ENCODE results near the gene RHBDF2.

The RHBDF2 gene

GRCh38 chr17:76439314-76439928, 61.8 kb downstream of the RHBDF2 start:
- H3K4me1 ChIP-seq (ENCODE audit: control insufficient read depth in 2 of 2, insufficient read depth in 1 of 2, low read depth in 1 of 2, low read length in 2 of 2) = peaks cover 10 to 34% of the 10 kb centered on the region in 2 donors
- H3K79me1 ChIP-seq (ENCODE audit: low read depth, low read length) = peaks cover 2% of the 10 kb centered on the region
- no peak overlapping the region for H2BK15ac ChIP-seq (ENCODE audit: low read length)
- H2AFZ ChIP-seq (ENCODE audit: low read length) = no peak overlapping the region
- H3K18ac ChIP-seq (ENCODE audit: low read length) = no peak overlapping the region
- DNase-seq (ENCODE audit: low spot score) = no peak
- no peak overlapping the region for H3K4me2 ChIP-seq (ENCODE audit: insufficient read depth, low read length, poor library complexity, severe bottlenecking)
- H3K23ac ChIP-seq (ENCODE audit: low read depth, low read length, poor library complexity) = no peak overlapping the region
- H3K4ac ChIP-seq (ENCODE audit: low read length) = no peak overlapping the region
- H3K36me3 ChIP-seq (replicated peaks in 1 of 2; ENCODE audit: control insufficient read depth in 2 of 2, insufficient read depth in 2 of 2, low read length in 2 of 2) = peaks cover 2 to 15% of the 10 kb centered on the region in 2 donors
- no peak overlapping the region for H2BK5ac ChIP-seq (ENCODE audit: low read length)
- H2BK12ac ChIP-seq (ENCODE audit: low read length) = no peak overlapping the region
- no CpG with 5 or more reads among the region's 6 CpGs for WGBS, 2 donors (ENCODE audit: extremely low coverage in 2 of 2, insufficient read length in 2 of 2, insufficient replicate concordance in 1 of 2)
- H3K9ac ChIP-seq (ENCODE audit: low read depth, low read length, poor library complexity) = no peak overlapping the region
- H2BK120ac ChIP-seq (ENCODE audit: low read depth, low read length) = no peak overlapping the region
- H4K91ac ChIP-seq (ENCODE audit: low read depth, low read length, poor library complexity) = no peak overlapping the region
- H3K9me3 ChIP-seq (replicated peaks in 1 of 2; ENCODE audit: control insufficient read depth in 2 of 2, insufficient read depth in 1 of 2, low read depth in 1 of 2, low read length in 2 of 2) = no peaks in the 10 kb centered on the region
- no peak overlapping the region for H3K14ac ChIP-seq (ENCODE audit: low read length)
- H3K27me3 ChIP-seq (ENCODE audit: control insufficient read depth in 3 of 3, insufficient read depth in 3 of 3, low read depth in 1 of 3, low read length in 3 of 3) = no peaks in the 10 kb centered on the region
- H3K4me3 ChIP-seq (ENCODE audit: low read length in 2 of 2) = no peak overlapping the region
- no peak overlapping the region for H3K27ac ChIP-seq (replicated peaks; ENCODE audit: low read length)
- no peak overlapping the region for H4K8ac ChIP-seq (ENCODE audit: low read depth, low read length)
- H2AK5ac ChIP-seq (ENCODE audit: low read depth, low read length) = no peak overlapping the region

- Histone ChIP-seq H2AFZ (ENCODE audit: low read length) (no peak overlapping the region), H3K27ac (replicated peaks; ENCODE audit: low read length) (no peak overlapping the region), H3K18ac (ENCODE audit: low read length) (no peak overlapping the region), H4K8ac (ENCODE audit: low read depth, low read length) (no peak overlapping the region), H3K27me3 (ENCODE audit: control insufficient read depth in 3 of 3, insufficient read depth in 3 of 3, low read depth in 1 of 3, low read length in 3 of 3) (no peaks in the 10 kb centered on the region), H3K4me1 (ENCODE audit: control insufficient read depth in 2 of 2, insufficient read depth in 1 of 2, low read depth in 1 of 2, low read length in 2 of 2) (peaks cover 10 to 31% of the 10 kb centered on the region in 2 donors), H3K4me2 (ENCODE audit: insufficient read depth, low read length, poor library complexity, severe bottlenecking) (no peak overlapping the region), H2BK5ac (ENCODE audit: low read length) (no peak overlapping the region), H4K91ac (ENCODE audit: low read depth, low read length, poor library complexity) (no peak overlapping the region), H3K14ac (ENCODE audit: low read length) (no peak overlapping the region), H2AK5ac (ENCODE audit: low read depth, low read length) (no peak overlapping the region), H3K36me3 (replicated peaks in 1 of 2; ENCODE audit: control insufficient read depth in 2 of 2, insufficient read depth in 2 of 2, low read length in 2 of 2) (peaks cover 3 to 21% of the 10 kb centered on the region in 2 donors), H3K23ac (ENCODE audit: low read depth, low read length, poor library complexity) (no peak overlapping the region), H3K4me3 (ENCODE audit: low read length in 2 of 2) (no peak overlapping the region), H2BK120ac (ENCODE audit: low read depth, low read length) (no peak overlapping the region), H3K9me3 (replicated peaks in 1 of 2; ENCODE audit: control insufficient read depth in 2 of 2, insufficient read depth in 1 of 2, low read depth in 1 of 2, low read length in 2 of 2) (no peaks in the 10 kb centered on the region), H3K9ac (ENCODE audit: low read depth, low read length, poor library complexity) (no peak overlapping the region), H2BK12ac (ENCODE audit: low read length) (no peak overlapping the region), H2BK15ac (ENCODE audit: low read length) (no peak overlapping the region), H3K79me1 (ENCODE audit: low read depth, low read length) (peaks cover 2% of the 10 kb centered on the region), H3K4ac (ENCODE audit: low read length) (no peak overlapping the region)
- DNase-seq (ENCODE audit: low spot score) = no peak
- no CpG with 5 or more reads among the region's 9 CpGs for WGBS, 2 donors (ENCODE audit: extremely low coverage in 2 of 2, insufficient read length in 2 of 2, insufficient replicate concordance in 1 of 2)
These were observed 62.3 kb downstream of the RHBDF2 start for GRCh38 chr17:76438906-76439305.

- peaks cover 3 to 24% of the 10 kb centered on the region in 2 donors for H3K36me3 ChIP-seq (replicated peaks in 1 of 2; ENCODE audit: control insufficient read depth in 2 of 2, insufficient read depth in 2 of 2, low read length in 2 of 2)
- H2BK120ac ChIP-seq (ENCODE audit: low read depth, low read length) = no peak overlapping the region
- H3K18ac ChIP-seq (ENCODE audit: low read length) = no peak overlapping the region
- H4K91ac ChIP-seq (ENCODE audit: low read depth, low read length, poor library complexity) = no peak overlapping the region
- H2AK5ac ChIP-seq (ENCODE audit: low read depth, low read length) = no peak overlapping the region
- H4K8ac ChIP-seq (ENCODE audit: low read depth, low read length) = no peak overlapping the region
- H3K4ac ChIP-seq (ENCODE audit: low read length) = no peak overlapping the region
- no peak overlapping the region for H3K4me3 ChIP-seq (ENCODE audit: low read length in 2 of 2)
- H3K14ac ChIP-seq (ENCODE audit: low read length) = no peak overlapping the region
- no CpG with 5 or more reads among the region's 13 CpGs for WGBS, 2 donors (ENCODE audit: extremely low coverage in 2 of 2, insufficient read length in 2 of 2, insufficient replicate concordance in 1 of 2)
- H2AFZ ChIP-seq (ENCODE audit: low read length) = no peak overlapping the region
- no peak overlapping the region for H2BK15ac ChIP-seq (ENCODE audit: low read length)
- no peak overlapping the region for H3K4me2 ChIP-seq (ENCODE audit: insufficient read depth, low read length, poor library complexity, severe bottlenecking)
- H3K9me3 ChIP-seq (replicated peaks in 1 of 2; ENCODE audit: control insufficient read depth in 2 of 2, insufficient read depth in 1 of 2, low read depth in 1 of 2, low read length in 2 of 2) = no peaks in the 10 kb centered on the region
- no peak overlapping the region for H2BK12ac ChIP-seq (ENCODE audit: low read length)
- peaks cover 10 to 31% of the 10 kb centered on the region in 2 donors for H3K4me1 ChIP-seq (ENCODE audit: control insufficient read depth in 2 of 2, insufficient read depth in 1 of 2, low read depth in 1 of 2, low read length in 2 of 2)
- peaks cover 2% of the 10 kb centered on the region for H3K79me1 ChIP-seq (ENCODE audit: low read depth, low read length)
- H2BK5ac ChIP-seq (ENCODE audit: low read length) = no peak overlapping the region
- no peaks in the 10 kb centered on the region for H3K27me3 ChIP-seq (ENCODE audit: control insufficient read depth in 3 of 3, insufficient read depth in 3 of 3, low read depth in 1 of 3, low read length in 3 of 3)
- no peak overlapping the region for H3K9ac ChIP-seq (ENCODE audit: low read depth, low read length, poor library complexity)
- H3K23ac ChIP-seq (ENCODE audit: low read depth, low read length, poor library complexity) = no peak overlapping the region
- H3K27ac ChIP-seq (replicated peaks; ENCODE audit: low read length) = no peak overlapping the region
- no peak for DNase-seq (ENCODE audit: low spot score)
These were observed 63.5 kb downstream of the RHBDF2 start for GRCh38 chr17:76437467-76438402.

DNA sequence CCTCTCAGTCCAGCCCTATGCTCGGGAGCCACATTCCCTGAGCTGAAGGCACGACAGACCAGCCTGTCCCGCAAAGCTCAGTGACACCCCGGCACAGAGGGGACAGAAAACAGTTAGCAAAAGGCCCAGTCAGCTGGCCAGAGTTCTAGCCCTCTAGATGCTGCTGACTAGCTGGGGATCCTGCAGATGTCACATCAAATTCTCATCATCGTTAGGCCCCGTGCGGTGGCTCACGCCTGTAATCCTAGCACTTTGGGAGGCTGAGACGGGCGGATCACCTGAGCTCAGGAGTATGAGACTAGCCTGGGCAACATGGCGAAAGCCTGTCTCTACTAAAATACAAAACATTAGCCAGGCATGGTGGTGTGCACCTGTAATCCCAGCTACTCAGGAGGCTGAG, 65.5 kb downstream of the RHBDF2 start:
- Histone ChIP-seq H4K8ac (ENCODE audit: low read depth, low read length) (no peak overlapping the region), H3K4me3 (ENCODE audit: low read length in 2 of 2) (no peak overlapping the region), H3K4me2 (ENCODE audit: insufficient read depth, low read length, poor library complexity, severe bottlenecking) (no peak overlapping the region), H2BK12ac (ENCODE audit: low read length) (no peak overlapping the region), H3K23ac (ENCODE audit: low read depth, low read length, poor library complexity) (no peak overlapping the region), H3K36me3 (replicated peaks in 1 of 2; ENCODE audit: control insufficient read depth in 2 of 2, insufficient read depth in 2 of 2, low read length in 2 of 2) (peaks cover 1 to 24% of the 10 kb centered on the region in 2 donors), H4K91ac (ENCODE audit: low read depth, low read length, poor library complexity) (no peak overlapping the region), H2AK5ac (ENCODE audit: low read depth, low read length) (no peak overlapping the region), H2AFZ (ENCODE audit: low read length) (no peak overlapping the region), H3K18ac (ENCODE audit: low read length) (no peak overlapping the region), H2BK120ac (ENCODE audit: low read depth, low read length) (no peak overlapping the region), H3K27me3 (ENCODE audit: control insufficient read depth in 3 of 3, insufficient read depth in 3 of 3, low read depth in 1 of 3, low read length in 3 of 3) (no peaks in the 10 kb centered on the region), H3K79me1 (ENCODE audit: low read depth, low read length) (no peaks in the 10 kb centered on the region), H2BK15ac (ENCODE audit: low read length) (no peak overlapping the region), H3K27ac (replicated peaks; ENCODE audit: low read length) (no peak overlapping the region), H3K4ac (ENCODE audit: low read length) (no peak overlapping the region), H3K14ac (ENCODE audit: low read length) (no peak overlapping the region), H3K9me3 (replicated peaks in 1 of 2; ENCODE audit: control insufficient read depth in 2 of 2, insufficient read depth in 1 of 2, low read depth in 1 of 2, low read length in 2 of 2) (no peaks in the 10 kb centered on the region), H3K9ac (ENCODE audit: low read depth, low read length, poor library complexity) (no peak overlapping the region), H2BK5ac (ENCODE audit: low read length) (no peak overlapping the region), H3K4me1 (ENCODE audit: control insufficient read depth in 2 of 2, insufficient read depth in 1 of 2, low read depth in 1 of 2, low read length in 2 of 2) (peaks cover 4 to 18% of the 10 kb centered on the region in 2 donors)
- no peak for DNase-seq (ENCODE audit: low spot score)
- WGBS, 2 donors (ENCODE audit: extremely low coverage in 2 of 2, insufficient read length in 2 of 2, insufficient replicate concordance in 1 of 2) = no CpG with 5 or more reads among the region's 11 CpGs
